Fibroblast of villous mesenchyme (primary cell): Measurements from ENCODE around the gene PPCS. TPM values are rescaled to one million over a fixed set of nuclear protein-coding genes. Genes with fewer than 3 reads are reported as not detected.

Experiments
- DNase-seq: peaks from one replicate; pipeline ENCODE4 v3.0.0-alpha.2; 2010; ENCODE audit warnings: low read depth
- H3K4me3 ChIP-seq: 2 replicates; pipeline ENCODE4 v1.5.1; 2011; ENCODE audit warnings: low read depth, mild to moderate bottlenecking, low read length
- CTCF ChIP-seq: IDR thresholded peaks from 2 replicates; pipeline ENCODE4 v1.5.1; 2012; ENCODE audit warnings: low read depth, mild to moderate bottlenecking, low read length; ENCODE audit not compliant: insufficient read depth
- total RNA-seq: library from RNA; depleted of rRNA; stranded (reverse); fragments of >200 nt; gene quantifications from 2 replicates; pipeline ENCODE4 v1.2.3, GENCODE V29; 2012

Gene PPCS
- total RNA-seq, 1 donor = 66.5 TPM

- TF ChIP-seq CTCF = no peak
- peak; percentile 69 for DNase-seq
- no peak overlapping the region for H3K4me3 ChIP-seq
Measured at GRCh38 chr1:42420911-42421585, 35.3 kb upstream of the PPCS start.

- no peak overlapping the region for H3K4me3 ChIP-seq
- TF ChIP-seq CTCF = no peak
- DNase-seq = no peak
Measured at GRCh38 chr1:42422737-42423136, 33.6 kb upstream of the PPCS start.

GRCh38 chr1:42423681-42424080 is 32.7 kb upstream of the PPCS start:
- no peak for DNase-seq
- H3K4me3 ChIP-seq = no peak overlapping the region
- TF ChIP-seq CTCF = no peak

GRCh38 chr1:42424201-42424600 is 32.1 kb upstream of the PPCS start:
- no peak overlapping the region for H3K4me3 ChIP-seq
- TF ChIP-seq CTCF = no peak
- no peak for DNase-seq

- H3K4me3 ChIP-seq = no peak overlapping the region
- DNase-seq = no peak
- no peak for TF ChIP-seq CTCF
Measured at GRCh38 chr1:42427240-42427639, 29.1 kb upstream of the PPCS start.

- DNase-seq = no peak
- H3K4me3 ChIP-seq = no peak overlapping the region
- no peak for TF ChIP-seq CTCF
Measured at GRCh38 chr1:42429603-42430002, 26.7 kb upstream of the PPCS start.
